Measurements from ENCODE around the gene F7.

The F7 gene

GRCh38 chr13:113074401-113074800 is 31.2 kb upstream of the F7 start:
- no peak for TF ChIP-seq EP300 (IDR thresholded peaks at IDR 0.05; ENCODE audit: borderline replicate concordance)
- TF ChIP-seq CEBPB (IDR thresholded peaks at IDR 0.05): no peak
- TF ChIP-seq USF1 (IDR thresholded peaks at IDR 0.05): no peak
- no peak for TF ChIP-seq MAX (IDR thresholded peaks at IDR 0.05)

- no peak for TF ChIP-seq USF1 (IDR thresholded peaks at IDR 0.05)
- no peak for TF ChIP-seq CEBPB (IDR thresholded peaks at IDR 0.05)
- no peak for TF ChIP-seq TEAD4 (IDR thresholded peaks at IDR 0.05)
- no peak for TF ChIP-seq RAD21 (IDR thresholded peaks at IDR 0.05; ENCODE audit: low read depth)
- no peak for TF ChIP-seq FOXM1 (IDR thresholded peaks at IDR 0.05; ENCODE audit: borderline replicate concordance, low read depth)
- no peak for TF ChIP-seq NFIC (IDR thresholded peaks at IDR 0.05)
- no peak for TF ChIP-seq MAX (IDR thresholded peaks at IDR 0.05)
- TF ChIP-seq CREB1 (IDR thresholded peaks at IDR 0.05; ENCODE audit: low read depth): no peak
- no peak for TF ChIP-seq TAF1 (IDR thresholded peaks at IDR 0.05; ENCODE audit: low read depth)
- TF ChIP-seq TCF12 (IDR thresholded peaks at IDR 0.05; ENCODE audit: low read depth): no peak
- no peak for TF ChIP-seq ZBTB7A (IDR thresholded peaks at IDR 0.05; ENCODE audit: low read depth)
- TF ChIP-seq YY1 (IDR thresholded peaks at IDR 0.05; ENCODE audit: low read depth): no peak
- no peak for TF ChIP-seq REST (IDR thresholded peaks at IDR 0.05; ENCODE audit: low read depth)
- no peak for TF ChIP-seq EP300 (IDR thresholded peaks at IDR 0.05; ENCODE audit: borderline replicate concordance)
- no peak for TF ChIP-seq EGR1 (IDR thresholded peaks at IDR 0.05)
Measured at GRCh38 chr13:113074876-113075275, 30.7 kb upstream of the F7 start.

- no peak for TF ChIP-seq TEAD4 (IDR thresholded peaks at IDR 0.05)
- TF ChIP-seq TCF12 (IDR thresholded peaks at IDR 0.05; ENCODE audit: low read depth): no peak
- no peak for TF ChIP-seq EGR1 (IDR thresholded peaks at IDR 0.05)
- no peak for TF ChIP-seq ZBTB7A (IDR thresholded peaks at IDR 0.05; ENCODE audit: low read depth)
- no peak for TF ChIP-seq EP300 (IDR thresholded peaks at IDR 0.05; ENCODE audit: borderline replicate concordance)
- no peak for TF ChIP-seq FOXM1 (IDR thresholded peaks at IDR 0.05; ENCODE audit: borderline replicate concordance, low read depth)
- TF ChIP-seq NFIC (IDR thresholded peaks at IDR 0.05): no peak
- no peak for TF ChIP-seq REST (IDR thresholded peaks at IDR 0.05; ENCODE audit: low read depth)
- TF ChIP-seq CEBPB (IDR thresholded peaks at IDR 0.05): no peak
Measured at GRCh38 chr13:113075711-113076110, 29.9 kb upstream of the F7 start.

GRCh38 chr13:113076681-113077401 is 28.8 kb upstream of the F7 start:
- TF ChIP-seq TCF12 (IDR thresholded peaks at IDR 0.05; ENCODE audit: low read depth): no peak
- TF ChIP-seq ZBTB7A (IDR thresholded peaks at IDR 0.05; ENCODE audit: low read depth): no peak
- TF ChIP-seq REST (IDR thresholded peaks at IDR 0.05; ENCODE audit: low read depth): no peak
- no peak for TF ChIP-seq FOXM1 (IDR thresholded peaks at IDR 0.05; ENCODE audit: borderline replicate concordance, low read depth)
- no peak for TF ChIP-seq NFIC (IDR thresholded peaks at IDR 0.05)
- no peak for TF ChIP-seq EP300 (IDR thresholded peaks at IDR 0.05; ENCODE audit: borderline replicate concordance)
- no peak for TF ChIP-seq YY1 (IDR thresholded peaks at IDR 0.05; ENCODE audit: low read depth)

GRCh38 chr13:113077566-113077952 is 28.0 kb upstream of the F7 start:
- TF ChIP-seq TEAD4 (IDR thresholded peaks at IDR 0.05) (no peak), RAD21 (IDR thresholded peaks at IDR 0.05; ENCODE audit: low read depth) (no peak), FOXM1 (IDR thresholded peaks at IDR 0.05; ENCODE audit: borderline replicate concordance, low read depth) (no peak), TCF12 (IDR thresholded peaks at IDR 0.05; ENCODE audit: low read depth) (no peak), ZBTB7A (IDR thresholded peaks at IDR 0.05; ENCODE audit: low read depth) (no peak), REST (IDR thresholded peaks at IDR 0.05; ENCODE audit: low read depth) (no peak), EGR1 (IDR thresholded peaks at IDR 0.05) (no peak), YY1 (IDR thresholded peaks at IDR 0.05; ENCODE audit: low read depth) (no peak), TAF1 (IDR thresholded peaks at IDR 0.05; ENCODE audit: low read depth) (no peak), EP300 (IDR thresholded peaks at IDR 0.05; ENCODE audit: borderline replicate concordance) (no peak), MAX (IDR thresholded peaks at IDR 0.05) (no peak), CREB1 (IDR thresholded peaks at IDR 0.05; ENCODE audit: low read depth) (no peak), CEBPB (IDR thresholded peaks at IDR 0.05) (no peak)

Measured in Ishikawa (cell line).